HG02970 (cell line): ENCODE data around the gene RAB11A.

Experiments
- ATAC-seq: cut with Tn5 transposase; IDR thresholded peaks from one replicate; pipeline ENCODE4 v1.9.1; 2021; ENCODE audit warnings: mild to moderate bottlenecking, moderate library complexity, moderate number of reproducible peaks; ENCODE audit not compliant: unreplicated experiment, low FRiP score

RAB11A gene

GRCh38 chr15:65935391-65935790 is 66.1 kb downstream of the RAB11A start:
- no peak for ATAC-seq

GRCh38 chr15:65936282-65936681 is 67.0 kb downstream of the RAB11A start:
- no peak for ATAC-seq

GRCh38 chr15:65937054-65937453 is 67.8 kb downstream of the RAB11A start:
- no peak for ATAC-seq

GRCh38 chr15:65937476-65937875 is 68.2 kb downstream of the RAB11A start:
- ATAC-seq, result no peak

- ATAC-seq, result no peak
Observed at GRCh38 chr15:65938604-65939003, 69.3 kb downstream of the RAB11A start.

GRCh38 chr15:65939901-65940617 is 70.8 kb downstream of the RAB11A start:
- ATAC-seq, result no peak

GRCh38 chr15:65940618-65940909 is 71.3 kb downstream of the RAB11A start:
- no peak for ATAC-seq
